Testis (tissue), 3 donors: ENCODE results near the gene LAMA5. TPM values are rescaled to one million over a fixed set of nuclear protein-coding genes. Genes with fewer than 3 reads are reported as not detected.

ENCODE experiments used
- DNase-seq: peaks from one replicate; pipeline ENCODE4 v3.0.0-alpha.2; 2019
- H3K27ac ChIP-seq, 2 donors: fragments of 200-600 bp; sonication (generic); one replicate each; pipeline ENCODE4 v1.5.1; 2019
- H3K27me3 ChIP-seq: fragments of 200-600 bp; sonication (generic); one replicate; pipeline ENCODE4 v1.5.1; 2019
- H3K36me3 ChIP-seq: fragments of 200-600 bp; sonication (generic); one replicate; pipeline ENCODE4 v1.5.1; 2017; ENCODE audit warnings: low read depth; ENCODE audit errors: missing control alignments
- H3K4me1 ChIP-seq: fragments of 200-600 bp; sonication (generic); one replicate; pipeline ENCODE4 v1.5.1; 2019
- H3K4me3 ChIP-seq, 2 donors: fragments of 200-600 bp; sonication (generic); one replicate each; pipeline ENCODE4 v1.5.1; 2017 to 2019
- H3K9me3 ChIP-seq: fragments of 200-600 bp; sonication (generic); one replicate; pipeline ENCODE4 v1.5.1; 2017
- POLR2A ChIP-seq: fragments of 450-650 bp; IDR thresholded peaks from one replicate; pipeline ENCODE4 v1.6.1; 2017; ENCODE audit warnings: antibody characterized with exemption, mild to moderate bottlenecking, moderate library complexity
- WGBS, 2 donors: methylation state at CpG; one replicate each; pipeline ENCODE4 v1.1.5; 2018; 5-methylcytosine and 5-hydroxymethylcytosine counted together
- intact Hi-C: fragments of 100-400 bp; cut with DNase I; formaldehyde crosslinking; loops from one replicate; pipeline ENCODE4 v1.15.1; 2023; ENCODE audit warnings: low total_unique reads
- polyA plus RNA-seq: library from polyadenylated mRNA; stranded (reverse); fragments of 350-450 nt; fragmentation: Illumina TruSeq; extraction: RNeasy Lipid Tissue Mini Kit (QIAGEN cat#74804); gene quantifications from one replicate; pipeline ENCODE4 v1.2.3, GENCODE V29; 2014; ENCODE audit warnings: low read depth, low replicate concordance; ENCODE audit not compliant: insufficient read depth
- total RNA-seq, 2 donors: library from RNA; depleted of rRNA; stranded (reverse); fragments of >200 nt; gene quantifications; one replicate each; pipeline ENCODE4 v1.2.3, GENCODE V29; 2016
- TF ChIP-seq, protein P1 (sequence below), 3 experiments: fragments of 450-650 bp in 2 of 3; fragments of 200-600 bp in 1 of 3; sonication (generic) in 1 of 3; IDR thresholded peaks; one replicate each; pipeline ENCODE4 v1.5.1; 2016 to 2019; ENCODE audit warnings: antibody characterized with exemption in 3 of 3, mild to moderate bottlenecking in 2 of 3, moderate library complexity in 1 of 3

The LAMA5 gene
- total and polyA plus RNA-seq, 3 donors from 2014 or later = 33.2 to 144 (median 121) TPM

DNA sequence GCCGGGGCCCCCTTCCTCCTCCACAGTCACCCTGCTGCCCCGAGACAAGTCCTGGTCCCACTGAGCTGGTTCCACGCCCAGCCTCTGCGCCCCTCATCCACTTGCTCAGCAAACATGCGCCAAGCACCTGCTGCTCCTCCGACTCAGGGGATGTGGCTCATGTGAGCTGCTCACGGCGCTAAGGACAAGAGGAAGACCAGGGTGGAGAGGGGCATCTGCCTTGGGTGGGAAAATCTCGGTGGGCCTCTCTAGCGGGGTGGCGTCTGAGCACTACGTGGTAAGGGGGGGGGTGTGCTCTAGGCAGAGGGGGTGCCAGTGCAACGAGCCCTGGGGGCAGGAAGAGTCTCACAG, 4.5 kb downstream of the LAMA5 start:
- Histone ChIP-seq H3K27ac (no peak overlapping the region), H3K4me3 (no peak overlapping the region), H3K36me3 (no peaks in the 10 kb centered on the region), H3K9me3 (no peaks in the 10 kb centered on the region), H3K27me3 (no peaks in the 10 kb centered on the region), H3K4me1 (peaks cover 40% of the 10 kb centered on the region)
- intact Hi-C loops = no loop called here
- no peak for DNase-seq
- TF ChIP-seq POLR2A = no peak
- TF ChIP-seq, protein P1, sequence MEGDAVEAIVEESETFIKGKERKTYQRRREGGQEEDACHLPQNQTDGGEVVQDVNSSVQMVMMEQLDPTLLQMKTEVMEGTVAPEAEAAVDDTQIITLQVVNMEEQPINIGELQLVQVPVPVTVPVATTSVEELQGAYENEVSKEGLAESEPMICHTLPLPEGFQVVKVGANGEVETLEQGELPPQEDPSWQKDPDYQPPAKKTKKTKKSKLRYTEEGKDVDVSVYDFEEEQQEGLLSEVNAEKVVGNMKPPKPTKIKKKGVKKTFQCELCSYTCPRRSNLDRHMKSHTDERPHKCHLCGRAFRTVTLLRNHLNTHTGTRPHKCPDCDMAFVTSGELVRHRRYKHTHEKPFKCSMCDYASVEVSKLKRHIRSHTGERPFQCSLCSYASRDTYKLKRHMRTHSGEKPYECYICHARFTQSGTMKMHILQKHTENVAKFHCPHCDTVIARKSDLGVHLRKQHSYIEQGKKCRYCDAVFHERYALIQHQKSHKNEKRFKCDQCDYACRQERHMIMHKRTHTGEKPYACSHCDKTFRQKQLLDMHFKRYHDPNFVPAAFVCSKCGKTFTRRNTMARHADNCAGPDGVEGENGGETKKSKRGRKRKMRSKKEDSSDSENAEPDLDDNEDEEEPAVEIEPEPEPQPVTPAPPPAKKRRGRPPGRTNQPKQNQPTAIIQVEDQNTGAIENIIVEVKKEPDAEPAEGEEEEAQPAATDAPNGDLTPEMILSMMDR (IDR thresholded peaks at IDR 0.05) = no peak
- WGBS, 2 donors = 83 to 89% methylated on average over 13 of the region's 13 CpGs

DNA sequence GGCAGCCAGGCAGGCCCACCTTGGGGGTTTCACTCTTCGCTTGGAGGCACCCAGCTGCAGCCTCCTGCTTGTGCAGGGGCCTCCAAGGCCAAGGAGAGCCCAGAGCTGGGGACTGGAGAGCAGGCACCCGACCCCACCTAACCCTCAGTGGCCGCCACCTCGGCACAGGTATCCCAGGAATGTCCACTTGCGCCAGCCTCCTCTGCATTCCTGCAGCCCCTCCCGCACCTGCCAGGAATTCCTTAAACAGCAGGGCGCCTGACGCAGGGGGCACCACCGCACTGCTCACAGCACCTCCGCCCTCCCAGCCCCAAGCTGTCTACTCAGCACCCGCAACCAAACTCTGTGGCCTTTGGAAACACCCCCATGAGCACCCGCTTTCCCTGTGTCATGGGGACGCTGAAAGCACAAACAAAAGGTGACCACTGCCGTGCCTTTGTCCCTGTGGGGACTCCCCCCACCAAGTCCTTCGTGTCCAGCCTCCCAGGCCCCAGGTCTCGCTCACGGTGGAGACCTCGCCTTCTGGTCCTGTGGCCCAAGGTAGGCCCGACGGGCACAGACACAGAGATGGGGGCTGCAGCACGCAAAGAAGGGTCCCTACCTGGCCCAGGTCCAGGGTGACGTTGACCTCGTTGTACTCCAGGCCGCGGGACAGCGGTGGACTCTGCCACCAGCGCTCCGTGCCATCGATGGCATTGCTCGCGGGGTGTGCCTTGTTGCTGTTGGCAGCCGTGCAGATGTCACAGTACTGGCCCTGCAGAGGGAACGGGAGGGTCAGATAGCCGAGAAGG, 5.1 kb downstream of the LAMA5 start:
- DNase-seq = no peak

DNA sequence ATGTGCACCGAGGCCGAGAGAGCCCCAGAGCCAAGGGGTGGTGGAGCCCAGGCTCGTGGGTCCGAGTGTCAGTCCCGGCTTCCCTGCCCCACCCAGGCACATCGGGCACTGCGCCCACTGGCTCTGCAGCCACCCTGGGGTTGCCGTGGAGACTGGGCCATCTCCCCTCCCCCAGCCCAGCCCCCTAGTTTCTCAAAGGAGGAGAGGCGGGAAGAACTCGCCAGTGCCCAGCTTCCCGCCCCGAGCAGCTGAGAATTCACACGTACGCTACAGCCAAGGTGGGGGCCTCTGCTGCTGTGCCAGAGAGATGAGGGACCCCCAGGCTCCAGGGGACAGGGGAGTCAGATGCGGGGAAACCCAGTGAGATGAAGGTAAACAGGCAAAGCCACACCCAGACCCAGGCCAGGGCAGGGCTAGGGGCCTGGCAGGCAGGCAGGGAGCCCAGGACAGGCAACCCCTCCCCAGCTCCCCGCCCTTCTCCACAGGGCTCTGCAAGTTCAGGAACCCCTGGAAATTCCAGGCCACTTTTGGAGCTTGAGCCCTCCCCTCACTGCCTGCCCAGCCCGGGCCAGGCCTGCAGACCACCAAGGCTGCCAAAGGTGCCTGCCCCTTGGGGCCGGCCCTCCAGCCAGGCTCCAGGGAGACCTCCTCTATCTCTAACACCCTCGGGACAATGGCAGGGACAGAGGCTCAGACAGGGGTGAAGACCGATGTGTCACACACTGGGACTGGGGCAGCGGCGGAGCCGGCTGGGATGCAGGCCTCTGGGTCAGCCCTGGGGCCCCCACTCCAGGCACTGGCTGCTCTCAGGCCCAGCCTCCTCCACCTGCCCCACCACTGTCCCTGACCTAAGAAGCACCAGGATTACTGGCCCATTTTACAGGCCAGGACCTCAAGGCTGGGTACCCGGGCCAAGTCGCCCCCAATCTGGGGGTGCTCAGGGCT, 6.0 kb downstream of the LAMA5 start:
- no peak for TF ChIP-seq POLR2A
- TF ChIP-seq, protein P1 (IDR thresholded peaks at IDR 0.05) = no peak
- no peak for DNase-seq
- intact Hi-C loops = no loop called here
- peaks cover 45% of the 10 kb centered on the region for H3K4me1 ChIP-seq
- WGBS, 2 donors = 71 to 73% methylated on average over 7 to 22 of the region's 25 CpGs
- H3K27me3 ChIP-seq = no peaks in the 10 kb centered on the region
- no peak overlapping the region for H3K4me3 ChIP-seq
- no peaks in the 10 kb centered on the region for H3K9me3 ChIP-seq
- no peak overlapping the region for H3K27ac ChIP-seq
- H3K36me3 ChIP-seq = no peaks in the 10 kb centered on the region

More for the DNA sequence above, 5.1 kb downstream of the LAMA5 start:
- Histone ChIP-seq H3K4me3 (no peak overlapping the region), H3K4me1 (peaks cover 43% of the 10 kb centered on the region), H3K9me3 (no peaks in the 10 kb centered on the region), H3K27me3 (no peaks in the 10 kb centered on the region), H3K27ac (no peak overlapping the region), H3K36me3 (no peaks in the 10 kb centered on the region)
- intact Hi-C loops = no loop called here
- 89 to 90% methylated on average over 8 to 34 of the region's 34 CpGs for WGBS, 2 donors
- TF ChIP-seq, protein P1 (IDR thresholded peaks at IDR 0.05) = no peak
- TF ChIP-seq POLR2A = no peak

GRCh38 chr20:62359491-62360121, 7.5 kb downstream of the LAMA5 start:
- intact Hi-C loops = no loop called here
- Histone ChIP-seq H3K27me3 (no peaks in the 10 kb centered on the region), H3K9me3 (no peaks in the 10 kb centered on the region), H3K36me3 (no peaks in the 10 kb centered on the region), H3K4me3 (no peak overlapping the region), H3K27ac (peak overlapping the region; percentile 47 to 60), H3K4me1 (peaks cover 49% of the 10 kb centered on the region)
- WGBS, 2 donors = 75% methylated on average over 24 of the region's 25 CpGs; no CpG with 5 or more reads in 1 of the 2 donors
- TF ChIP-seq, protein P1 (IDR thresholded peaks at IDR 0.05) = no peak
- no peak for TF ChIP-seq POLR2A
- DNase-seq = no peak
